ENCODE measurements around the gene ARHGEF37.

DNA sequence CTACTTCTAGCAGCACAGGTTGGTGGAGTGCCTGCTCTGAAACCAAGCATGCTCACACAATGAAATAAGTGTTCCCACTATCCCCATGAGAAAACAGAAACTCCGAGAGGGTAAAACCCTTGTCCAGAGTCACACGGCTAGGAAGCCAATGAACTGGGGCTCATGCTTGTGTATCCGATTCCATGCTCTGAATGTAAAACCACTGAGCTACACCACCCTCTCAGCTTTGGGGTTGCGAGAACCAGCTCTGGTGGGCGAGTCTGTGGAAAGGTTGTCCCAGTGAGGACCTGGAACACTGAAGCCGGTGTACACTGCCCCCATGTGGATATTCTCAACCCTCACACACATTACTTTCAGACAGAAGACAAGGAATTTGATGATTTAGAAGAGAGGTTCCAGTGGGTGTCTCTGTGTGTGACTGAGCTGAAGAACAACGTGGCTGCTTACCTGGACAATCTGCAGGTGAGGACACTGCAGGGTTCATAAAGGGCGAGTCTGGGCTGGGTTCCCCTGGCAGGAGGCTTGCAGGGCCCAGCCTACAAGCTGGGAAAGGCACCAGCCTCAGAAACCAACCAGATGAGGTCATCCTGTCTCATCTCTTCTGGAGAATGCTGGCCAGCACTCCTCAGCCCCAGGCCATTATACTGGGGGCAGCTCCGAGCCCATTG lies 37.4 kb downstream of the ARHGEF37 start:
- TF ChIP-seq POLR2AphosphoS5 (IDR thresholded peaks at IDR 0.05; ENCODE audit: low read depth, low read length) (no peak), POLR2A (IDR thresholded peaks at IDR 0.05; ENCODE audit: low read depth, low read length) (no peak)
